GM19372 (cell line): ENCODE measurements around the gene CTRB2.

ENCODE experiments used
- ATAC-seq: cut with Tn5 transposase; IDR thresholded peaks from one replicate; pipeline ENCODE4 v1.9.1; 2021; ENCODE audit warnings: mild to moderate bottlenecking, low read depth, moderate library complexity; ENCODE audit not compliant: unreplicated experiment

CTRB2 gene

GRCh38 chr16:75179208-75179607, 27.8 kb downstream of the CTRB2 start:
- no peak for ATAC-seq

- no peak for ATAC-seq
Measured at GRCh38 chr16:75176926-75177325, 30.0 kb downstream of the CTRB2 start.

GRCh38 chr16:75175074-75175473, 31.9 kb downstream of the CTRB2 start:
- ATAC-seq = no peak

GRCh38 chr16:75172578-75172977, 34.4 kb downstream of the CTRB2 start:
- ATAC-seq = no peak

GRCh38 chr16:75169899-75170405, 37.0 kb downstream of the CTRB2 start:
- no peak for ATAC-seq

- ATAC-seq = no peak
Measured at GRCh38 chr16:75160386-75160785, 46.6 kb downstream of the CTRB2 start.
